Hepatocyte (in vitro differentiated cells): ENCODE measurements around the gene BTG1.

Experiments
- EZH2 ChIP-seq: fragments of 200-600 bp; sonication (generic); IDR thresholded peaks from 2 replicates; pipeline ENCODE4 v1.6.1; 2016; ENCODE audit warnings: antibody characterized with exemption, mild to moderate bottlenecking, borderline replicate concordance
- EZH2phosphoT487 ChIP-seq: fragments of 200-600 bp; sonication (generic); IDR thresholded peaks from one replicate; pipeline ENCODE4 v1.6.1; 2018; ENCODE audit warnings: antibody characterized with exemption, mild to moderate bottlenecking, low read depth, moderate library complexity; ENCODE audit not compliant: unreplicated experiment, severe bottlenecking
- TF ChIP-seq, protein P1 (sequence below): fragments of 200-600 bp; sonication (generic); IDR thresholded peaks from 2 replicates; pipeline ENCODE4 v1.5.1; 2016; ENCODE audit warnings: antibody characterized with exemption, mild to moderate bottlenecking; ENCODE audit not compliant: poor library complexity

DNA sequence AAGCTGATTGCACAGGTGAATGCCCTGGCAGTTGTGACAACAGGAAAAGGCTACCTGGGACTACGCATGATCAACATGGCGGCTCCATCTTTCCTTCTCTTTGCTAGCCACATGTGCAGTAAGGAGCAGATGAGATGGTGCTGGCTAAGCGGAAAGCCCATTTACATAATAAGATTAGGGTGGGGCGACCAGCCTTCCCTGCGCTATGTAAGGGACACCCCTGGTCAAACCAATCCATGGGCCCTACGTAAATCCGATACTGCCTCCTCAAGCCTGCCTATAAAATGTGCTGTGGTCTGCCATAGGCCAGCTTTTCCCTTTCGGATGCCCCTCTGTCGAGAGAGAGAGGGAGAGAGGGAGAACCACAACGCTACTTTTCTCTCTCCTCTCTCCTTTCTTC, 31.0 kb upstream of the BTG1 start:
- no peak for TF ChIP-seq EZH2
- TF ChIP-seq, protein P1, sequence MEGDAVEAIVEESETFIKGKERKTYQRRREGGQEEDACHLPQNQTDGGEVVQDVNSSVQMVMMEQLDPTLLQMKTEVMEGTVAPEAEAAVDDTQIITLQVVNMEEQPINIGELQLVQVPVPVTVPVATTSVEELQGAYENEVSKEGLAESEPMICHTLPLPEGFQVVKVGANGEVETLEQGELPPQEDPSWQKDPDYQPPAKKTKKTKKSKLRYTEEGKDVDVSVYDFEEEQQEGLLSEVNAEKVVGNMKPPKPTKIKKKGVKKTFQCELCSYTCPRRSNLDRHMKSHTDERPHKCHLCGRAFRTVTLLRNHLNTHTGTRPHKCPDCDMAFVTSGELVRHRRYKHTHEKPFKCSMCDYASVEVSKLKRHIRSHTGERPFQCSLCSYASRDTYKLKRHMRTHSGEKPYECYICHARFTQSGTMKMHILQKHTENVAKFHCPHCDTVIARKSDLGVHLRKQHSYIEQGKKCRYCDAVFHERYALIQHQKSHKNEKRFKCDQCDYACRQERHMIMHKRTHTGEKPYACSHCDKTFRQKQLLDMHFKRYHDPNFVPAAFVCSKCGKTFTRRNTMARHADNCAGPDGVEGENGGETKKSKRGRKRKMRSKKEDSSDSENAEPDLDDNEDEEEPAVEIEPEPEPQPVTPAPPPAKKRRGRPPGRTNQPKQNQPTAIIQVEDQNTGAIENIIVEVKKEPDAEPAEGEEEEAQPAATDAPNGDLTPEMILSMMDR: no peak
- no peak for TF ChIP-seq EZH2phosphoT487
